WTC11 (cell line): ENCODE data around the gene DERA. TPM values are rescaled to one million over a fixed set of nuclear protein-coding genes. Genes with fewer than 3 reads are reported as not detected.
"Not testable (repeated sequence)": the region's sequence is repeated elsewhere in the genome, so short reads cannot be mapped to it uniquely, and the experiment has no call there.

ENCODE experiments used
- ATAC-seq: fragments of 200-7000 bp; cut with Tn5 transposase; 2 replicates; pipeline ENCODE4 v1.10.0; 2021; ENCODE audit warnings: mild to moderate bottlenecking, moderate library complexity
- CTCF ChIA-PET: fragments of 300-600 bp; sonication (Branson Sonifier 250); formaldehyde crosslinking; loops from one replicate; lab custom pipeline; 2021; ENCODE audit warnings: antibody characterized with exemption; lab: Charles Lee
- POLR2A ChIA-PET: fragments of 350-600 bp; sonication (Branson Sonifier 250); formaldehyde crosslinking; loops from one replicate; lab custom pipeline; 2021; ENCODE audit warnings: antibody characterized with exemption; lab: Charles Lee
- DNase-seq: peaks from one replicate; pipeline ENCODE4 v3.0.0; 2021; ENCODE audit warnings: low spot score
- H3K27ac Mint-ChIP-seq: 2 replicates; pipeline ENCODE4 v1.8.0; 2021; ENCODE audit warnings: mixed read lengths
- H3K27me3 Mint-ChIP-seq: 2 replicates; pipeline ENCODE4 v1.8.0; 2021; ENCODE audit warnings: low read depth, mild to moderate bottlenecking, moderate library complexity, mixed read lengths
- H3K36me3 Mint-ChIP-seq: 2 replicates; pipeline ENCODE4 v1.8.0; 2021; ENCODE audit warnings: mixed read lengths
- H3K4me1 Mint-ChIP-seq: 2 replicates; pipeline ENCODE4 v1.8.0; 2022; ENCODE audit warnings: mixed read lengths
- H3K4me3 Mint-ChIP-seq: 2 replicates; pipeline ENCODE4 v1.8.0; 2021; ENCODE audit warnings: mild to moderate bottlenecking, moderate library complexity, mixed read lengths
- H3K9me3 Mint-ChIP-seq: 2 replicates; pipeline ENCODE4 v1.8.0; 2021; ENCODE audit warnings: mixed read lengths
- ATF1 ChIP-seq: sonication (generic); formaldehyde crosslinking; IDR thresholded peaks from 2 replicates; pipeline ENCODE4 v1.8.1; 2023; ENCODE audit warnings: mild to moderate bottlenecking, moderate library complexity, missing genetic modification reagents
- CREB1 ChIP-seq: sonication (generic); formaldehyde crosslinking; IDR thresholded peaks from 2 replicates; pipeline ENCODE4 v1.8.0; 2023; ENCODE audit warnings: mild to moderate bottlenecking, missing genetic modification reagents
- FOXP1 ChIP-seq: sonication (generic); formaldehyde crosslinking; IDR thresholded peaks from 2 replicates; pipeline ENCODE4 v1.8.0; 2022; ENCODE audit warnings: missing genetic modification reagents, mild to moderate bottlenecking, moderate library complexity, borderline replicate concordance
- KAT7 ChIP-seq: sonication (generic); formaldehyde crosslinking; IDR thresholded peaks from 2 replicates; pipeline ENCODE4 v1.8.1; 2023; ENCODE audit warnings: missing genetic modification reagents, mild to moderate bottlenecking, borderline replicate concordance
- NFATC4 ChIP-seq: fragments of 250-450 bp; sonication (Bioruptor Pico); IDR thresholded peaks from 2 replicates; pipeline ENCODE4 v1.9.0; 2021; ENCODE audit warnings: mild to moderate bottlenecking
- ZNF121 ChIP-seq: sonication (generic); formaldehyde crosslinking; IDR thresholded peaks from 2 replicates; pipeline ENCODE4 v1.8.0; 2023; ENCODE audit warnings: missing genetic modification reagents
- ZNF263 ChIP-seq: sonication (generic); formaldehyde crosslinking; IDR thresholded peaks from 2 replicates; pipeline ENCODE4 v1.8.1; 2022; ENCODE audit warnings: low read depth, mild to moderate bottlenecking, moderate library complexity, missing genetic modification reagents
- total RNA-seq: library from RNA; stranded (reverse); gene quantifications from 3 replicates; pipeline ENCODE4 v1.2.3, GENCODE V29; 2021
- TF ChIP-seq, protein P1 (sequence below): sonication (generic); formaldehyde crosslinking; conservative IDR thresholded peaks from 2 replicates; pipeline ENCODE4 v1.8.1; 2023; ENCODE audit warnings: mild to moderate bottlenecking, low read depth, missing genetic modification reagents, moderate library complexity
- TF ChIP-seq, protein P2 (sequence below): fragments of 250-450 bp; sonication (Bioruptor Pico); IDR thresholded peaks from 2 replicates; pipeline ENCODE4 v1.9.0; 2021; ENCODE audit warnings: mild to moderate bottlenecking
- TF ChIP-seq, protein P3 (sequence below): sonication (generic); formaldehyde crosslinking; IDR thresholded peaks from 2 replicates; pipeline ENCODE4 v1.8.1; 2022; ENCODE audit warnings: missing genetic modification reagents, borderline replicate concordance
- TF ChIP-seq, protein P4 (sequence below): sonication (generic); formaldehyde crosslinking; conservative IDR thresholded peaks from 2 replicates; pipeline ENCODE4 v1.8.1; 2022; ENCODE audit warnings: mild to moderate bottlenecking, missing genetic modification reagents
- TF ChIP-seq, protein P5 (sequence below): sonication (generic); formaldehyde crosslinking; IDR thresholded peaks from 2 replicates; pipeline ENCODE4 v1.8.1; 2023; ENCODE audit warnings: mild to moderate bottlenecking, moderate library complexity, missing genetic modification reagents
- TF ChIP-seq, protein P6 (sequence below): sonication (generic); formaldehyde crosslinking; IDR thresholded peaks from 2 replicates; pipeline ENCODE4 v1.8.1; 2022; ENCODE audit warnings: mild to moderate bottlenecking, moderate library complexity, missing genetic modification reagents

The DERA gene
- total RNA-seq, 1 experiment from 2014 or later, result 22.4 TPM

DNA sequence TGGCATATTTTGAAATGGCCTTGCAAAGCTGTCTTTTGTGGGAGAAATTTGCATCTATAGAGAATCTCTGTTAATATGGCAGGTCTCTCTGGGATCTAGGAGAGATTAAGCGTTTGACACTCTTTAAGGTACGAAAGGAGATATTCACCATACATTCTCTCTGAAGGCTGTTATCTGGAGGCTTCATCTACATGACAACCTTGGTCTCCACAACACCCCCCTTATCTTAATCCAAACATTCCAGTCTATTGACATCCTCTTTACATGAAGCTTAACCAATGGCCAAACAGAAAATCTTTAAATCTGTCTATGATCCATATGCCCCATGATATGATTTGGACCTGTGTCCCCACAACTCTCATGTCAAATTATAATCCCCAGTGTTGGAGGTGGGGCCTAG, 137.4 kb downstream of the DERA start:
- ChIA-PET POLR2A (no interaction called here), CTCF (no interaction called here)
- H3K9me3 Mint-ChIP-seq, result peaks cover 28% of the 10 kb centered on the region
- H3K27ac Mint-ChIP-seq, result no peak overlapping the region
- ATAC-seq (no peak), DNase-seq (no peak)
- no peak for TF ChIP-seq NFATC4 (CRISPR knock-in tag)
- TF ChIP-seq, protein P1, sequence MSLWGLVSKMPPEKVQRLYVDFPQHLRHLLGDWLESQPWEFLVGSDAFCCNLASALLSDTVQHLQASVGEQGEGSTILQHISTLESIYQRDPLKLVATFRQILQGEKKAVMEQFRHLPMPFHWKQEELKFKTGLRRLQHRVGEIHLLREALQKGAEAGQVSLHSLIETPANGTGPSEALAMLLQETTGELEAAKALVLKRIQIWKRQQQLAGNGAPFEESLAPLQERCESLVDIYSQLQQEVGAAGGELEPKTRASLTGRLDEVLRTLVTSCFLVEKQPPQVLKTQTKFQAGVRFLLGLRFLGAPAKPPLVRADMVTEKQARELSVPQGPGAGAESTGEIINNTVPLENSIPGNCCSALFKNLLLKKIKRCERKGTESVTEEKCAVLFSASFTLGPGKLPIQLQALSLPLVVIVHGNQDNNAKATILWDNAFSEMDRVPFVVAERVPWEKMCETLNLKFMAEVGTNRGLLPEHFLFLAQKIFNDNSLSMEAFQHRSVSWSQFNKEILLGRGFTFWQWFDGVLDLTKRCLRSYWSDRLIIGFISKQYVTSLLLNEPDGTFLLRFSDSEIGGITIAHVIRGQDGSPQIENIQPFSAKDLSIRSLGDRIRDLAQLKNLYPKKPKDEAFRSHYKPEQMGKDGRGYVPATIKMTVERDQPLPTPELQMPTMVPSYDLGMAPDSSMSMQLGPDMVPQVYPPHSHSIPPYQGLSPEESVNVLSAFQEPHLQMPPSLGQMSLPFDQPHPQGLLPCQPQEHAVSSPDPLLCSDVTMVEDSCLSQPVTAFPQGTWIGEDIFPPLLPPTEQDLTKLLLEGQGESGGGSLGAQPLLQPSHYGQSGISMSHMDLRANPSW, result no peak
- no peak for TF ChIP-seq ZNF263 (CRISPR knock-in tag)
- H3K27me3 Mint-ChIP-seq, result no peaks in the 10 kb centered on the region
- H3K4me3 Mint-ChIP-seq, result no peak overlapping the region
- H3K4me1 Mint-ChIP-seq, result peaks cover 8% of the 10 kb centered on the region
- H3K36me3 Mint-ChIP-seq, result peaks cover 12% of the 10 kb centered on the region

DNA sequence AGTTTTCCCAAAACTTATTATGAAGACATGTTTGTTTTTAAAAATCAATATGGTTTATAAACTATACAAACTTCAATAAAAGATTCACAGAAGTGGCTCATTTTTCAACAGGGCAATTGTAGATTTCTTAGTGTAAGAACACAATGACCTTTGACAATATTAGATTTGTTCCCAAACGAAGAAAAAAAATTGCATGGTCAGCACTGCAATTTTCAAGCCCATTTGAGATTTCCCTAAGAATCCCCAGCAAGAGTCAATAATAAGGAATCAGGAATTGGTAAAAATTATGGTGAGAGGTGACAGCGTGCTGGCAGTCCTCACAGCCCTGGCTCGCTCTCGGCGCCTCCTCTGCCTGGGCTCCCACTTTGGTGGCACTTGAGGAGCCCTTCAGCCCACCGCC, 145.8 kb downstream of the DERA start:
- Mint-ChIP-seq H3K27ac (no peak overlapping the region), H3K9me3 (peaks cover 5% of the 10 kb centered on the region), H3K4me3 (no peak overlapping the region), H3K4me1 (no peaks in the 10 kb centered on the region), H3K27me3 (peaks cover 2% of the 10 kb centered on the region; the same call in 1 of the 2 replicates), H3K36me3 (no peaks in the 10 kb centered on the region)
- CTCF ChIA-PET, result no interaction called here
- POLR2A ChIA-PET, result no interaction called here
- TF ChIP-seq, protein P2, sequence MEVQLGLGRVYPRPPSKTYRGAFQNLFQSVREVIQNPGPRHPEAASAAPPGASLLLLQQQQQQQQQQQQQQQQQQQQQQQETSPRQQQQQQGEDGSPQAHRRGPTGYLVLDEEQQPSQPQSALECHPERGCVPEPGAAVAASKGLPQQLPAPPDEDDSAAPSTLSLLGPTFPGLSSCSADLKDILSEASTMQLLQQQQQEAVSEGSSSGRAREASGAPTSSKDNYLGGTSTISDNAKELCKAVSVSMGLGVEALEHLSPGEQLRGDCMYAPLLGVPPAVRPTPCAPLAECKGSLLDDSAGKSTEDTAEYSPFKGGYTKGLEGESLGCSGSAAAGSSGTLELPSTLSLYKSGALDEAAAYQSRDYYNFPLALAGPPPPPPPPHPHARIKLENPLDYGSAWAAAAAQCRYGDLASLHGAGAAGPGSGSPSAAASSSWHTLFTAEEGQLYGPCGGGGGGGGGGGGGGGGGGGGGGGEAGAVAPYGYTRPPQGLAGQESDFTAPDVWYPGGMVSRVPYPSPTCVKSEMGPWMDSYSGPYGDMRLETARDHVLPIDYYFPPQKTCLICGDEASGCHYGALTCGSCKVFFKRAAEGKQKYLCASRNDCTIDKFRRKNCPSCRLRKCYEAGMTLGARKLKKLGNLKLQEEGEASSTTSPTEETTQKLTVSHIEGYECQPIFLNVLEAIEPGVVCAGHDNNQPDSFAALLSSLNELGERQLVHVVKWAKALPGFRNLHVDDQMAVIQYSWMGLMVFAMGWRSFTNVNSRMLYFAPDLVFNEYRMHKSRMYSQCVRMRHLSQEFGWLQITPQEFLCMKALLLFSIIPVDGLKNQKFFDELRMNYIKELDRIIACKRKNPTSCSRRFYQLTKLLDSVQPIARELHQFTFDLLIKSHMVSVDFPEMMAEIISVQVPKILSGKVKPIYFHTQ (CRISPR knock-in tag), result no peak
- TF ChIP-seq, protein P3, sequence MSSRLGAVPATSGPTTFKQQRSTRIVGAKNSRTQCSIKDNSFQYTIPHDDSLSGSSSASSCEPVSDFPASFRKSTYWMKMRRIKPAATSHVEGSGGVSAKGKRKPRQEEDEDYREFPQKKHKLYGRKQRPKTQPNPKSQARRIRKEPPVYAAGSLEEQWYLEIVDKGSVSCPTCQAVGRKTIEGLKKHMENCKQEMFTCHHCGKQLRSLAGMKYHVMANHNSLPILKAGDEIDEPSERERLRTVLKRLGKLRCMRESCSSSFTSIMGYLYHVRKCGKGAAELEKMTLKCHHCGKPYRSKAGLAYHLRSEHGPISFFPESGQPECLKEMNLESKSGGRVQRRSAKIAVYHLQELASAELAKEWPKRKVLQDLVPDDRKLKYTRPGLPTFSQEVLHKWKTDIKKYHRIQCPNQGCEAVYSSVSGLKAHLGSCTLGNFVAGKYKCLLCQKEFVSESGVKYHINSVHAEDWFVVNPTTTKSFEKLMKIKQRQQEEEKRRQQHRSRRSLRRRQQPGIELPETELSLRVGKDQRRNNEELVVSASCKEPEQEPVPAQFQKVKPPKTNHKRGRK (CRISPR knock-in tag), result no peak
- TF ChIP-seq, protein P4, sequence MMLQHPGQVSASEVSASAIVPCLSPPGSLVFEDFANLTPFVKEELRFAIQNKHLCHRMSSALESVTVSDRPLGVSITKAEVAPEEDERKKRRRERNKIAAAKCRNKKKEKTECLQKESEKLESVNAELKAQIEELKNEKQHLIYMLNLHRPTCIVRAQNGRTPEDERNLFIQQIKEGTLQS (CRISPR knock-in tag), result no peak
- TF ChIP-seq ATF1 (CRISPR knock-in tag), result no peak
- no peak for TF ChIP-seq KAT7
- TF ChIP-seq, protein P5, sequence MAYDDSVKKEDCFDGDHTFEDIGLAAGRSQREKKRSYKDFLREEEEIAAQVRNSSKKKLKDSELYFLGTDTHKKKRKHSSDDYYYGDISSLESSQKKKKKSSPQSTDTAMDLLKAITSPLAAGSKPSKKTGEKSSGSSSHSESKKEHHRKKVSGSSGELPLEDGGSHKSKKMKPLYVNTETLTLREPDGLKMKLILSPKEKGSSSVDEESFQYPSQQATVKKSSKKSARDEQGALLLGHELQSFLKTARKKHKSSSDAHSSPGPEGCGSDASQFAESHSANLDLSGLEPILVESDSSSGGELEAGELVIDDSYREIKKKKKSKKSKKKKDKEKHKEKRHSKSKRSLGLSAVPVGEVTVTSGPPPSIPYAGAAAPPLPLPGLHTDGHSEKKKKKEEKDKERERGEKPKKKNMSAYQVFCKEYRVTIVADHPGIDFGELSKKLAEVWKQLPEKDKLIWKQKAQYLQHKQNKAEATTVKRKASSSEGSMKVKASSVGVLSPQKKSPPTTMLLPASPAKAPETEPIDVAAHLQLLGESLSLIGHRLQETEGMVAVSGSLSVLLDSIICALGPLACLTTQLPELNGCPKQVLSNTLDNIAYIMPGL, result no peak
- no peak for DNase-seq
- no peak for ATAC-seq

DNA sequence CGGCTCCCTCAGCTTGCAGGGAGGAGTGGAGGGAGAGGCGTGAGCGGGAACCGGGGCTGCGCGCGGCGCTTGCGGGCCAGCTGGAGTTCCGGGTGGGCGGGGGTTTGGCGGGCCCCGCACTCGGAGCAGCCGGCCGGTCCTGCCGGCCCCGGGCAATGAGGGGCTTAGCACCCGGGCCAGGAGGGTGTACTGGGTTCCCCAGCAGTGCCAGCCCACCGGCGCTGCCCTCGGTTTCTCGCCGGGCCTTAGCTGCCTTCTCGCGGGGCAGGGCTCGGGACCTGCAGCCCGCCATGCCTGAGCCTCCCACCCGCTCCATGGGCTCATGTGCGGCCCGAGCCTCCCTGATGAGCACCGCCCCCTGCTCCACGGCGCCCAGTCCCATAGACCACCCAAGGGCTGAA, 146.2 kb downstream of the DERA start:
- H3K27me3 Mint-ChIP-seq, POLR2A ChIA-PET, CTCF ChIA-PET, H3K36me3 Mint-ChIP-seq, H3K4me1 Mint-ChIP-seq, H3K9me3 Mint-ChIP-seq, H3K4me3 Mint-ChIP-seq, H3K27ac Mint-ChIP-seq, ATAC-seq: not testable (repeated sequence)
- DNase-seq, result peak; percentile 14

DNA sequence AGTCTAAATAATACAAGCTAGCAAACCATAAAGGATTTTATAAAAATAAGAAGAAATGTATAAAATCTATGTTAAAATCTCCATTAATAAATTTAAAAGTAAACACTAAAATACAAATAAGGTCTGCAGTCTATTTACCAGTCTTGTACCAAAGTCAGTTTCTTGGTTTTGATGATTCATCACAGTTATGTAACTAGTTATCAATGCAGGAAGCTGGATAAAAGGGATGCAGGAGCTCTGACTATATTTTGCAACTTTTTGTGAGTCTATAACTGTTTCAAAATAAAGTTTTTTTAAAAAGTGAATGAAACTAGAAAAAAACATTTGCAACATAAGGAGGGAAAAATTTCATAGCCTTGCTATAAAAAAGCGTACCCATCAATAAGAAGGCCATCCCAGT, 151.5 kb downstream of the DERA start:
- Mint-ChIP-seq H3K4me1 (no peaks in the 10 kb centered on the region), H3K27me3 (peaks cover 2% of the 10 kb centered on the region; the same call in 1 of the 2 replicates), H3K36me3 (no peaks in the 10 kb centered on the region), H3K9me3 (no peaks in the 10 kb centered on the region; the same call in 1 of the 2 replicates), H3K27ac (no peak overlapping the region), H3K4me3 (no peak overlapping the region)
- POLR2A ChIA-PET, result no interaction called here
- CTCF ChIA-PET, result no interaction called here
- DNase-seq (no peak), ATAC-seq (no peak)
- no peak for TF ChIP-seq CREB1 (CRISPR knock-in tag)
- TF ChIP-seq, protein P3 (CRISPR knock-in tag), result no peak
- no peak for TF ChIP-seq ZNF121 (CRISPR knock-in tag)
- TF ChIP-seq, protein P6, sequence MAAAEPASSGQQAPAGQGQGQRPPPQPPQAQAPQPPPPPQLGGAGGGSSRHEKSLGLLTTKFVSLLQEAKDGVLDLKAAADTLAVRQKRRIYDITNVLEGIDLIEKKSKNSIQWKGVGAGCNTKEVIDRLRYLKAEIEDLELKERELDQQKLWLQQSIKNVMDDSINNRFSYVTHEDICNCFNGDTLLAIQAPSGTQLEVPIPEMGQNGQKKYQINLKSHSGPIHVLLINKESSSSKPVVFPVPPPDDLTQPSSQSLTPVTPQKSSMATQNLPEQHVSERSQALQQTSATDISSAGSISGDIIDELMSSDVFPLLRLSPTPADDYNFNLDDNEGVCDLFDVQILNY, result no peak
- no peak for TF ChIP-seq FOXP1 (CRISPR knock-in tag)
